T-helper 2 cell treated with Interferon-gamma antibody and Interleukin-4, amounts not matched to agents 100 ng/mL and 5 ng/mL, for 36 hours (primary cell): ENCODE data around the gene LAPTM5. TPM values are rescaled to one million over a fixed set of nuclear protein-coding genes. Genes with fewer than 3 reads are reported as not detected.

Experiments
- intact Hi-C: fragments of 100-400 bp; cut with micrococcal nuclease; formaldehyde crosslinking; loops from one replicate; pipeline ENCODE4 v1.15.1; 2023
- total RNA-seq: library from RNA; stranded (reverse); gene quantifications from 2 replicates; pipeline ENCODE4 v1.2.3, GENCODE V29; 2022

The LAPTM5 gene
- total RNA-seq, 1 donor from 2014 or later: 381 TPM

DNA sequence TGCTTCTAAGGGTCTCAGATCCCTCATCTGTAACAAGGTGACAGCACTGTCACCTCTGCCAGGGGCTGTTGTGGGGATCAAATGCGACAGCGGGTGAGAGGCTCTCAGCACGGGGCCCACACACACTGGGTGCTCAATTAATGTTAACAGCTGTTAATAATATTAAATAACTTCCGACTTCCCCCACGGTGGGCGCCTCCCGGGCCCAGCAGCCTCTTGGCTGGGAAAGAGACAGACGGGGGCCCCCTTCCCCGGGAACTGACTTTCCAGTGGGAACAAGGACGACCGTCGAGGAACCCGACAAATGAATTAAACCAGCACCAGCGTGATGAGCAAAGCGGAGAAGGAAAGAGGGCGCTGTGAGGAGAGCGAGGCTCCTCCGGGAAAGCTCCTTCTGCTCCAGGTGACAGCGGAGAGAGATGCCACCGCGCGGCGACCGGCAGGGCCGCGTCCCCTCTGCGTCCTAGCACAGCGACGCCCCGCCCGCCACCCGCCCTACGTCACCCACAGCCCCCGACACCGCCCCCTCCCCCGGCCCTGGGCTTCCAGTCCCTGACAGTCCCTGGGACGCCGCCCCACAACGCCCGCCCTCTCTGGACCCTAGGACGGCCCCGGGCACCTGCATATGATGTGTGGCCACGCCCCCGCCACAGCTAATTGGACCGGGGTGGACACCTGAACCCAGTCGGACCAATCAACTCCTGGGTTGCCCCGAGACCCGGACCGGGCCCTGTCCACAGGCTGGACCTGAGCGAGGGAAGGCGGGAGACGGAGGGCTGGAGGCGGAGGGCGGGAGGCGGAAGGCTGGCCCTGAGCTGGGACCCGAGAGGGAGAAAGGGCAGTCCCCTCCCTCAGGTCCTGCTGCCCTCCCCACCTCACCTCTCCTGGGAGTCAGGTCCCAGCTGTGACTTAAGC lies 72.4 kb downstream of the LAPTM5 start:
- intact Hi-C loops: no loop called here

DNA sequence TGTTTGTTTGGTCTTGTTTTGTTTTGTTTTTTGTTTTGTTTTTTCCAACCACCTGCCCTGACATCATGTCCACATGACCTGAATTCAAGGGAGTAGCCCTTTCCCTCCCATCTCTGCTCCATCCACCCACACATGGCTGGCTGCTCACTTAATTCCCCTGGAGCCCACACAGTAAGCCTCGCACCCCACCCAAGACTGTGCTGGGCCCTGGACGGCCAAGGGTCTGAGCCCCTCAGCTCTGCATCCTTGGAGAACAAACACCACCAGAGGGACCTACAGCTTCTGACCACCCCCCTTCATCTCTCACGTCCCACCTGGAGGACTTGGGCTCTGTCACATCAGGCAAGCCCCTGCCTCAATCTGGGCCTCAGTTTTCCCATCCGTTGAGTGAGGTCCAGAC lies 73.3 kb downstream of the LAPTM5 start:
- intact Hi-C loops: no loop called here

DNA sequence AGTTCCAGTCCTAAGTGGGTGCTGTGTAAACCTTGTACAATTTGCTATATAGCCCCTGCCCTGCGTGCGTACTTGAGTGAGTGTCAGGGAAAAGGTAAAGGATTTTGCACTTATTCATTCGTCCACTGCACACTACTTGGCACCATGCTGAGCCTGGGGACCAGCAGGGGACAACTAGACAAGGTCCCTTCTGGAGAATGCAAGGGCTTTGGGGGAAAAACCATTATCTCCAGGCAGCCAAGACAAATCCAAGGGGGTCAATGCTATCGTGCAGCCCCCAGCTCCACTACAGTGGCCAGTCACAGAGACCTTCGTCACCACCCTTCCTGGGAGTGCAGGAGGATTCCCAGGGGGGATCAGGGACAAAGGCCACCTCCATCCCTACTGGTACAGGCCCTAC lies 73.9 kb downstream of the LAPTM5 start:
- intact Hi-C loops: no loop called here

Other genes with a start within 250 kb of the LAPTM5 start
- 0.20 TPM in 1 of 2 replicates, not detected in the other for gene MATN1, start 34.2 kb downstream of the LAPTM5 start, total RNA-seq
- gene SDC3, start 151.0 kb upstream of the LAPTM5 start, total RNA-seq: 0.09 and 0.11 TPM in 2 replicates